ENCODE data around the gene LLGL2. TPM values are rescaled to one million over a fixed set of nuclear protein-coding genes. Genes with fewer than 3 reads are reported as not detected.

The LLGL2 gene
- total RNA-seq, 1 donor from 2014 or later, result 44.5 TPM

- Histone ChIP-seq H3K4me3 (ENCODE audit: low read depth, low read length) (peak overlapping the region; percentile 68), H3K36me3 (ENCODE audit: control insufficient read depth, insufficient read depth, low read length) (peaks cover 3% of the 10 kb centered on the region), H3K27me3 (ENCODE audit: control insufficient read depth, insufficient read depth, low read length) (no peaks in the 10 kb centered on the region)
- no peak for TF ChIP-seq CTCF (IDR thresholded peaks at IDR 0.05; ENCODE audit: insufficient read depth, low read length, severe bottlenecking)
- FAIRE-seq (no peak), DNase-seq (ENCODE audit: low read depth) (no peak)
These were observed 1.2 kb downstream of the LLGL2 start for GRCh38 chr17:75526555-75527270.

- no peak overlapping the region for H3K4me3 ChIP-seq (ENCODE audit: low read depth, low read length)
- peaks cover 2% of the 10 kb centered on the region for H3K36me3 ChIP-seq (ENCODE audit: control insufficient read depth, insufficient read depth, low read length)
- no peaks in the 10 kb centered on the region for H3K27me3 ChIP-seq (ENCODE audit: control insufficient read depth, insufficient read depth, low read length)
- DNase-seq (ENCODE audit: low read depth) (no peak), FAIRE-seq (no peak)
- no peak for TF ChIP-seq CTCF (IDR thresholded peaks at IDR 0.05; ENCODE audit: insufficient read depth, low read length, severe bottlenecking)
These were observed 5.6 kb downstream of the LLGL2 start for GRCh38 chr17:75530837-75531720.

GRCh38 chr17:75531721-75532072 lies 6.2 kb downstream of the LLGL2 start:
- FAIRE-seq (no peak), DNase-seq (ENCODE audit: low read depth) (peak; percentile 56)
- TF ChIP-seq CTCF (IDR thresholded peaks at IDR 0.05; ENCODE audit: insufficient read depth, low read length, severe bottlenecking), result no peak
- Histone ChIP-seq H3K36me3 (ENCODE audit: control insufficient read depth, insufficient read depth, low read length) (peaks cover 2% of the 10 kb centered on the region), H3K27me3 (ENCODE audit: control insufficient read depth, insufficient read depth, low read length) (no peaks in the 10 kb centered on the region), H3K4me3 (ENCODE audit: low read depth, low read length) (no peak overlapping the region)

- FAIRE-seq, result no peak
- Histone ChIP-seq H3K36me3 (ENCODE audit: control insufficient read depth, insufficient read depth, low read length) (peaks cover 2% of the 10 kb centered on the region), H3K27me3 (ENCODE audit: control insufficient read depth, insufficient read depth, low read length) (no peaks in the 10 kb centered on the region), H3K4me3 (ENCODE audit: low read depth, low read length) (no peak overlapping the region)
- TF ChIP-seq CTCF (IDR thresholded peaks at IDR 0.05; ENCODE audit: insufficient read depth, low read length, severe bottlenecking), result no peak
- no peak for DNase-seq (ENCODE audit: low read depth)
These were observed 9.6 kb downstream of the LLGL2 start for GRCh38 chr17:75535119-75535537.

GRCh38 chr17:75535871-75536270 lies 10.4 kb downstream of the LLGL2 start:
- Histone ChIP-seq H3K27me3 (ENCODE audit: control insufficient read depth, insufficient read depth, low read length) (no peaks in the 10 kb centered on the region), H3K4me3 (ENCODE audit: low read depth, low read length) (no peak overlapping the region), H3K36me3 (ENCODE audit: control insufficient read depth, insufficient read depth, low read length) (peaks cover 2% of the 10 kb centered on the region)
- no peak for TF ChIP-seq CTCF (IDR thresholded peaks at IDR 0.05; ENCODE audit: insufficient read depth, low read length, severe bottlenecking)
- FAIRE-seq (no peak), DNase-seq (ENCODE audit: low read depth) (no peak)
